WTC11 (cell line): Measurements from ENCODE around the gene EXOC4. TPM values are rescaled to one million over a fixed set of nuclear protein-coding genes. Genes with fewer than 3 reads are reported as not detected.
A peak's percentile ranks its signal among the peaks of the same experiment; 100 is the strongest.

ENCODE experiments used
- ATAC-seq: fragments of 200-7000 bp; cut with Tn5 transposase; 2 replicates; pipeline ENCODE4 v1.10.0; 2021; ENCODE audit warnings: mild to moderate bottlenecking, moderate library complexity
- CTCF ChIA-PET: fragments of 300-600 bp; sonication (Branson Sonifier 250); formaldehyde crosslinking; loops from one replicate; lab custom pipeline; 2021; ENCODE audit warnings: antibody characterized with exemption; lab: Charles Lee
- POLR2A ChIA-PET: fragments of 350-600 bp; sonication (Branson Sonifier 250); formaldehyde crosslinking; loops from one replicate; lab custom pipeline; 2021; ENCODE audit warnings: antibody characterized with exemption; lab: Charles Lee
- DNase-seq: peaks from one replicate; pipeline ENCODE4 v3.0.0; 2021; ENCODE audit warnings: low spot score
- H3K27ac Mint-ChIP-seq: 2 replicates; pipeline ENCODE4 v1.8.0; 2021; ENCODE audit warnings: mixed read lengths
- H3K27me3 Mint-ChIP-seq: 2 replicates; pipeline ENCODE4 v1.8.0; 2021; ENCODE audit warnings: low read depth, mild to moderate bottlenecking, moderate library complexity, mixed read lengths
- H3K36me3 Mint-ChIP-seq: 2 replicates; pipeline ENCODE4 v1.8.0; 2021; ENCODE audit warnings: mixed read lengths
- H3K4me1 Mint-ChIP-seq: 2 replicates; pipeline ENCODE4 v1.8.0; 2022; ENCODE audit warnings: mixed read lengths
- H3K4me3 Mint-ChIP-seq: 2 replicates; pipeline ENCODE4 v1.8.0; 2021; ENCODE audit warnings: mild to moderate bottlenecking, moderate library complexity, mixed read lengths
- H3K9me3 Mint-ChIP-seq: 2 replicates; pipeline ENCODE4 v1.8.0; 2021; ENCODE audit warnings: mixed read lengths
- CTCF ChIP-seq: fragments of 200-600 bp; IDR thresholded peaks from 2 replicates; pipeline ENCODE4 v1.8.0; 2022; ENCODE audit warnings: antibody characterized with exemption
- E2F5 ChIP-seq: sonication (generic); formaldehyde crosslinking; IDR thresholded peaks from 2 replicates; pipeline ENCODE4 v1.8.1; 2022; ENCODE audit warnings: mild to moderate bottlenecking, moderate library complexity, missing genetic modification reagents
- EMX1 ChIP-seq: fragments of 250-450 bp; sonication (Bioruptor Pico); IDR thresholded peaks from 2 replicates; pipeline ENCODE4 v1.8.0; 2021; ENCODE audit warnings: mild to moderate bottlenecking
- FOXK1 ChIP-seq: sonication (generic); formaldehyde crosslinking; IDR thresholded peaks from 2 replicates; pipeline ENCODE4 v1.8.0; 2022; ENCODE audit warnings: mild to moderate bottlenecking, moderate library complexity, missing genetic modification reagents
- GABPB1 ChIP-seq: sonication (generic); formaldehyde crosslinking; IDR thresholded peaks from 2 replicates; pipeline ENCODE4 v1.8.1; 2023; ENCODE audit warnings: mild to moderate bottlenecking, missing genetic modification reagents
- GRHL2 ChIP-seq: fragments of 250-450 bp; sonication (Bioruptor Pico); IDR thresholded peaks from 2 replicates; pipeline ENCODE4 v1.8.0; 2022; ENCODE audit warnings: mild to moderate bottlenecking, moderate library complexity; ENCODE audit not compliant: insufficient replicate concordance, severe bottlenecking
- GTF2I ChIP-seq: fragments of 250-450 bp; sonication (Bioruptor Pico); conservative IDR thresholded peaks from 2 replicates; pipeline ENCODE4 v1.4.0; 2021; ENCODE audit warnings: mild to moderate bottlenecking
- NFYB ChIP-seq: sonication (generic); formaldehyde crosslinking; conservative IDR thresholded peaks from 2 replicates; pipeline ENCODE4 v1.8.0; 2022; ENCODE audit warnings: low read depth, missing genetic modification reagents
- PRDM15 ChIP-seq: sonication (generic); formaldehyde crosslinking; IDR thresholded peaks from 2 replicates; pipeline ENCODE4 v1.8.0; 2022; ENCODE audit warnings: missing genetic modification reagents
- PREB ChIP-seq: sonication (generic); formaldehyde crosslinking; IDR thresholded peaks from 2 replicates; pipeline ENCODE4 v1.8.1; 2022; ENCODE audit warnings: mild to moderate bottlenecking, missing genetic modification reagents, moderate library complexity, borderline replicate concordance
- RORB ChIP-seq: fragments of 250-450 bp; sonication (Bioruptor Pico); IDR thresholded peaks from 2 replicates; pipeline ENCODE4 v1.9.0; 2021; ENCODE audit warnings: mild to moderate bottlenecking
- SMAD4 ChIP-seq: sonication (generic); formaldehyde crosslinking; IDR thresholded peaks from 2 replicates; pipeline ENCODE4 v1.8.0; 2022; ENCODE audit warnings: mild to moderate bottlenecking, missing genetic modification reagents
- USF2 ChIP-seq: sonication (generic); formaldehyde crosslinking; IDR thresholded peaks from 2 replicates; pipeline ENCODE4 v1.8.1; 2023; ENCODE audit warnings: mild to moderate bottlenecking, missing genetic modification reagents, moderate library complexity
- ZBTB43 ChIP-seq: sonication (generic); formaldehyde crosslinking; IDR thresholded peaks from 2 replicates; pipeline ENCODE4 v1.8.1; 2023; ENCODE audit warnings: mild to moderate bottlenecking, missing genetic modification reagents
- ZNF281 ChIP-seq: sonication (generic); formaldehyde crosslinking; IDR thresholded peaks from 2 replicates; pipeline ENCODE4 v1.8.0; 2023; ENCODE audit warnings: mild to moderate bottlenecking, missing genetic modification reagents
- ZNF396 ChIP-seq: fragments of 250-450 bp; sonication (Bioruptor Pico); IDR thresholded peaks from 2 replicates; pipeline ENCODE4 v1.8.0; 2021; ENCODE audit warnings: mild to moderate bottlenecking, moderate library complexity, borderline replicate concordance
- total RNA-seq: library from RNA; stranded (reverse); gene quantifications from 3 replicates; pipeline ENCODE4 v1.2.3, GENCODE V29; 2021

Gene EXOC4
- total RNA-seq, 1 experiment from 2014 or later, result 62.0 TPM

- Mint-ChIP-seq H3K9me3 (no peaks in the 10 kb centered on the region), H3K27ac (peak overlapping the region; percentile 83), H3K27me3 (no peaks in the 10 kb centered on the region), H3K4me1 (peaks cover 48% of the 10 kb centered on the region), H3K36me3 (no peaks in the 10 kb centered on the region), H3K4me3 (no peak overlapping the region)
- ChIA-PET CTCF (no interaction called here), POLR2A (no interaction called here)
- no peak for TF ChIP-seq NFYB (CRISPR knock-in tag)
- peak; percentile 72 for ATAC-seq
- no peak for DNase-seq
Observed at GRCh38 chr7:133932591-133932990, 679.7 kb downstream of the EXOC4 start.

GRCh38 chr7:133934262-133934976 lies 681.5 kb downstream of the EXOC4 start:
- ATAC-seq (peak; percentile 38; the same call in 1 of the 2 replicates), DNase-seq (no peak)
- peak overlapping the region; percentile 4; the same call in 1 of the 2 replicates for H3K27ac Mint-ChIP-seq
- no peaks in the 10 kb centered on the region for H3K27me3 Mint-ChIP-seq
- H3K36me3 Mint-ChIP-seq, result peaks cover 10% of the 10 kb centered on the region; the same call in 1 of the 2 replicates
- H3K4me1 Mint-ChIP-seq, result peaks cover 54% of the 10 kb centered on the region
- TF ChIP-seq CTCF, result no peak
- no peak for TF ChIP-seq NFYB (CRISPR knock-in tag)
- TF ChIP-seq USF2 (CRISPR knock-in tag), result no peak
- TF ChIP-seq SMAD4 (CRISPR knock-in tag), result no peak
- H3K4me3 Mint-ChIP-seq, result no peak overlapping the region
- ChIA-PET CTCF (interaction anchor here (0.9 to 1.4 kb wide), 4 partner anchors 58 to 1357 kb away, joined by 3 to 5 read pairs (median 3); no protein-coding TSS in a partner anchor), POLR2A (no interaction called here)
- H3K9me3 Mint-ChIP-seq, result no peaks in the 10 kb centered on the region

- ATAC-seq (no peak), DNase-seq (no peak)
- ChIA-PET POLR2A (no interaction called here), CTCF (interaction anchor here (0.9 to 1.4 kb wide), 4 partner anchors 57 to 1358 kb away, joined by 3 to 5 read pairs (median 3); no protein-coding TSS in a partner anchor)
- Mint-ChIP-seq H3K9me3 (no peaks in the 10 kb centered on the region), H3K4me3 (no peak overlapping the region), H3K36me3 (peaks cover 10% of the 10 kb centered on the region; the same call in 1 of the 2 replicates), H3K27me3 (no peaks in the 10 kb centered on the region), H3K4me1 (peaks cover 60% of the 10 kb centered on the region), H3K27ac (no peak overlapping the region)
- no peak for TF ChIP-seq GTF2I (CRISPR knock-in tag)
- TF ChIP-seq E2F5, result no peak
- no peak for TF ChIP-seq ZBTB43 (CRISPR knock-in tag)
- no peak for TF ChIP-seq USF2 (CRISPR knock-in tag)
- TF ChIP-seq RORB, result no peak
- no peak for TF ChIP-seq ZNF396
- TF ChIP-seq GABPB1 (CRISPR knock-in tag), result no peak
- no peak for TF ChIP-seq ZNF281 (CRISPR knock-in tag)
- TF ChIP-seq SMAD4 (CRISPR knock-in tag), result no peak
- no peak for TF ChIP-seq EMX1 (CRISPR knock-in tag)
- no peak for TF ChIP-seq FOXK1
- no peak for TF ChIP-seq GRHL2
- no peak for TF ChIP-seq PREB
- no peak for TF ChIP-seq PRDM15
Observed at GRCh38 chr7:133934977-133935330, 682.1 kb downstream of the EXOC4 start.
